ENCODE measurements around the gene MSX1.

DNA sequence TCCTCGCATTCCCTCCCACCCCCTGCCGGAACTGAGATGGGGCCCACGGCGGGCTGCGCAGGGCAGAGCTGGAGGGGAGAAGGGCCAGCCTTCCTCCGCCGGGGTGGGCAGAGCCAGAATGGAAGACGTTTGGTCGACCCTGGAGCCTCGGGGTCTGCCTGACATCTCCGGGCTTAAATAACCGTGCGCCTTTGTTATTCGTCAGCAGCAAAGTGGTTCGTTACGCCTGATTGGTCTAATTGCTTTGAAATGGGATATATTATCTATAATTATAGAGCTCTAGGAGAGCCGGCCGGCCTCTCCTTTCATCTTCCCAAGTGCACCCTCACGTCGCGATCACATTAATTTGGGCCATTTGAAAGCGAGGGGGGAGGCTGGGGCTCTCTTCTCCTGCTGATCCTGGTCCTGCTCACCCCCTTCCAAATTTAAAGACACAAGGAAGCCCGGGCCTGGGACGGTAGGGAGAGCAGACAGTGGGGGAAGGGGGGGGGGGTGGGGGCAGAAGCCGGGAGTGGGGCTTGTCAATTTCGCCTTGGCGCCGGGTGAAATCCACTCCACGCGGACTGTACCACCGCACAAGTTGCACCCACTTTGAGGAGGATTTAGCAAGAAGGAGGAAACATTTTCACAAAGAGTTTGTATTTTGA, 4.7 kb upstream of the MSX1 start:
- no peak for TF ChIP-seq POLR2A (IDR thresholded peaks at IDR 0.05; ENCODE audit: low read depth, low read length)
- TF ChIP-seq, protein P1, sequence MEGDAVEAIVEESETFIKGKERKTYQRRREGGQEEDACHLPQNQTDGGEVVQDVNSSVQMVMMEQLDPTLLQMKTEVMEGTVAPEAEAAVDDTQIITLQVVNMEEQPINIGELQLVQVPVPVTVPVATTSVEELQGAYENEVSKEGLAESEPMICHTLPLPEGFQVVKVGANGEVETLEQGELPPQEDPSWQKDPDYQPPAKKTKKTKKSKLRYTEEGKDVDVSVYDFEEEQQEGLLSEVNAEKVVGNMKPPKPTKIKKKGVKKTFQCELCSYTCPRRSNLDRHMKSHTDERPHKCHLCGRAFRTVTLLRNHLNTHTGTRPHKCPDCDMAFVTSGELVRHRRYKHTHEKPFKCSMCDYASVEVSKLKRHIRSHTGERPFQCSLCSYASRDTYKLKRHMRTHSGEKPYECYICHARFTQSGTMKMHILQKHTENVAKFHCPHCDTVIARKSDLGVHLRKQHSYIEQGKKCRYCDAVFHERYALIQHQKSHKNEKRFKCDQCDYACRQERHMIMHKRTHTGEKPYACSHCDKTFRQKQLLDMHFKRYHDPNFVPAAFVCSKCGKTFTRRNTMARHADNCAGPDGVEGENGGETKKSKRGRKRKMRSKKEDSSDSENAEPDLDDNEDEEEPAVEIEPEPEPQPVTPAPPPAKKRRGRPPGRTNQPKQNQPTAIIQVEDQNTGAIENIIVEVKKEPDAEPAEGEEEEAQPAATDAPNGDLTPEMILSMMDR (IDR thresholded peaks at IDR 0.05; ENCODE audit: extremely low read depth in 1 of 2, insufficient read depth in 1 of 2, low read depth in 1 of 2, low read length in 2 of 2): no peak
- TF ChIP-seq, protein P2, sequence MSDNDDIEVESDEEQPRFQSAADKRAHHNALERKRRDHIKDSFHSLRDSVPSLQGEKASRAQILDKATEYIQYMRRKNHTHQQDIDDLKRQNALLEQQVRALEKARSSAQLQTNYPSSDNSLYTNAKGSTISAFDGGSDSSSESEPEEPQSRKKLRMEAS (IDR thresholded peaks at IDR 0.05; ENCODE audit: insufficient read depth, insufficient read length): no peak
- peak; percentile 2 for TF ChIP-seq EZH2 (IDR thresholded peaks at IDR 0.05; ENCODE audit: borderline replicate concordance, low read depth, low read length, severe bottlenecking)
- TF ChIP-seq POLR2AphosphoS5 (IDR thresholded peaks at IDR 0.05; ENCODE audit: insufficient read depth, low read depth, low read length): no peak
- TF ChIP-seq GATA2 (IDR thresholded peaks at IDR 0.05; ENCODE audit: insufficient read depth, insufficient read length, low read depth, low read length): no peak
- TF ChIP-seq JUN (IDR thresholded peaks at IDR 0.05; ENCODE audit: borderline replicate concordance, insufficient read depth, insufficient read length, low read depth): no peak
- no peak for TF ChIP-seq MYC (IDR thresholded peaks at IDR 0.05; ENCODE audit: low read depth, low read length)
